ENCODE results near the gene PRSS21. TPM values are rescaled to one million over a fixed set of nuclear protein-coding genes. Genes with fewer than 3 reads are reported as not detected.
A peak's percentile ranks its signal among the peaks of the same experiment; 100 is the strongest.

The PRSS21 gene
- polyA plus RNA-seq, 1 of the 3 experiments (the other 2 are of a cell fraction): not detected

DNA sequence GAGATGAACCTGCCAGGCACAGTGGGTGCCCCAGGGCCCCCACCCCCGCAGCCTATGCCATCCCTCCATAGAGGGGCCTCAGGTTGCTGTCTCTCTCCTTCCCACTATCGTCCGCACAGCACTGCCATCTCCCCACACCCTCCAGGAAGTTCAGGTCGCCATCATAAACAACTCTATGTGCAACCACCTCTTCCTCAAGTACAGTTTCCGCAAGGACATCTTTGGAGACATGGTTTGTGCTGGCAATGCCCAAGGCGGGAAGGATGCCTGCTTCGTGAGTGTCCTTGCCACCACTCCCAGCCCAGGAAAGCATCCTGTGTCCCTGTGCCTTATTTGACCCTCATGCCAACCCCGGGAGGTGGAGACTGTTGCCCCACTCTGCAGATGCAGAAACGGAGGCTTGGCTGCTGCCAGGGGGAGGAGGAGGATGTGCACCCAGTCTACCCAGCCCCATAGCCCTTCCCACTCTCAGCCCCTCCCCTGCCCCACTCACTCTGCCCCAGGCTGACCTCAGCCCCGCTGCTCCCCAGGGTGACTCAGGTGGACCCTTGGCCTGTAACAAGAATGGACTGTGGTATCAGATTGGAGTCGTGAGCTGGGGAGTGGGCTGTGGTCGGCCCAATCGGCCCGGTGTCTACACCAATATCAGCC lies 3.9 kb downstream of the PRSS21 start:
- H3K9me3 ChIP-seq: no peaks in the 10 kb centered on the region
- no peaks in the 10 kb centered on the region for H3K79me2 ChIP-seq (ENCODE audit: insufficient read depth)
- H3K27me3 ChIP-seq (ENCODE audit: insufficient read depth): no peaks in the 10 kb centered on the region
- peak overlapping the region in 1 of 2 experiments; percentile 74; a peak in 2 of 4 replicates for H3K27ac ChIP-seq (ENCODE audit: low read depth in 2 of 2, low read length in 1 of 2)
- H4K20me1 ChIP-seq (ENCODE audit: insufficient read depth): no peaks in the 10 kb centered on the region
- 57% methylated on average over 12 of the region's 14 CpGs for WGBS (ENCODE audit: low lambda C conversion rate)
- peaks cover 0 to 24% of the 10 kb centered on the region in 2 experiments; a peak in 1 of 4 replicates for H3K4me1 ChIP-seq (ENCODE audit: control insufficient read depth in 1 of 2, insufficient read depth in 2 of 2, low read depth in 1 of 2, low read length in 1 of 2)
- H3F3A ChIP-seq (replicated peaks; ENCODE audit: insufficient read depth): no peaks in the 10 kb centered on the region
- H3K4me2 ChIP-seq: no peak overlapping the region
- TF ChIP-seq RCOR1 (IDR thresholded peaks at IDR 0.05; ENCODE audit: low read length): 0 out of 2 replicates have a peak, but pooled peaks have one; percentile 13
- no peak for TF ChIP-seq TCF12 (IDR thresholded peaks at IDR 0.05)
- TF ChIP-seq EZH2phosphoT487 (IDR thresholded peaks at IDR 0.05; ENCODE audit: borderline replicate concordance, low read depth): no peak
- TF ChIP-seq, protein P1, sequence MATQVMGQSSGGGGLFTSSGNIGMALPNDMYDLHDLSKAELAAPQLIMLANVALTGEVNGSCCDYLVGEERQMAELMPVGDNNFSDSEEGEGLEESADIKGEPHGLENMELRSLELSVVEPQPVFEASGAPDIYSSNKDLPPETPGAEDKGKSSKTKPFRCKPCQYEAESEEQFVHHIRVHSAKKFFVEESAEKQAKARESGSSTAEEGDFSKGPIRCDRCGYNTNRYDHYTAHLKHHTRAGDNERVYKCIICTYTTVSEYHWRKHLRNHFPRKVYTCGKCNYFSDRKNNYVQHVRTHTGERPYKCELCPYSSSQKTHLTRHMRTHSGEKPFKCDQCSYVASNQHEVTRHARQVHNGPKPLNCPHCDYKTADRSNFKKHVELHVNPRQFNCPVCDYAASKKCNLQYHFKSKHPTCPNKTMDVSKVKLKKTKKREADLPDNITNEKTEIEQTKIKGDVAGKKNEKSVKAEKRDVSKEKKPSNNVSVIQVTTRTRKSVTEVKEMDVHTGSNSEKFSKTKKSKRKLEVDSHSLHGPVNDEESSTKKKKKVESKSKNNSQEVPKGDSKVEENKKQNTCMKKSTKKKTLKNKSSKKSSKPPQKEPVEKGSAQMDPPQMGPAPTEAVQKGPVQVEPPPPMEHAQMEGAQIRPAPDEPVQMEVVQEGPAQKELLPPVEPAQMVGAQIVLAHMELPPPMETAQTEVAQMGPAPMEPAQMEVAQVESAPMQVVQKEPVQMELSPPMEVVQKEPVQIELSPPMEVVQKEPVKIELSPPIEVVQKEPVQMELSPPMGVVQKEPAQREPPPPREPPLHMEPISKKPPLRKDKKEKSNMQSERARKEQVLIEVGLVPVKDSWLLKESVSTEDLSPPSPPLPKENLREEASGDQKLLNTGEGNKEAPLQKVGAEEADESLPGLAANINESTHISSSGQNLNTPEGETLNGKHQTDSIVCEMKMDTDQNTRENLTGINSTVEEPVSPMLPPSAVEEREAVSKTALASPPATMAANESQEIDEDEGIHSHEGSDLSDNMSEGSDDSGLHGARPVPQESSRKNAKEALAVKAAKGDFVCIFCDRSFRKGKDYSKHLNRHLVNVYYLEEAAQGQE (IDR thresholded peaks at IDR 0.05; ENCODE audit: low read depth, low read length): no peak
- TF ChIP-seq GATA2 (CRISPR knock-in tag; IDR thresholded peaks at IDR 0.05): no peak
- CTCF ChIA-PET: interaction anchor here (1.2 to 2.7 kb wide), 3 partner anchors 10 to 47 kb away, joined by 3 to 13 read pairs (median 10); no protein-coding TSS in a partner anchor
- H3K36me3 ChIP-seq (replicated peaks in 1 of 2; ENCODE audit: control insufficient read depth in 1 of 2, insufficient read depth in 2 of 2, low read length in 1 of 2): no peaks in the 10 kb centered on the region
- peak; percentile 62 for DNase-seq
- no peak overlapping the region for H2AFZ ChIP-seq (ENCODE audit: low read depth)
- no peak overlapping the region for H3K4me3 ChIP-seq (ENCODE audit: low read depth in 2 of 2, low read length in 1 of 2)
- POLR2A ChIA-PET: interaction anchor here (1.5 kb wide), 1 partner anchor 43 kb away, joined by 6 read pairs; the partner anchor contains the start of gene ELOB
- H3K9ac ChIP-seq: no peak overlapping the region
- no peaks in the 10 kb centered on the region for H3K9me2 ChIP-seq

DNA sequence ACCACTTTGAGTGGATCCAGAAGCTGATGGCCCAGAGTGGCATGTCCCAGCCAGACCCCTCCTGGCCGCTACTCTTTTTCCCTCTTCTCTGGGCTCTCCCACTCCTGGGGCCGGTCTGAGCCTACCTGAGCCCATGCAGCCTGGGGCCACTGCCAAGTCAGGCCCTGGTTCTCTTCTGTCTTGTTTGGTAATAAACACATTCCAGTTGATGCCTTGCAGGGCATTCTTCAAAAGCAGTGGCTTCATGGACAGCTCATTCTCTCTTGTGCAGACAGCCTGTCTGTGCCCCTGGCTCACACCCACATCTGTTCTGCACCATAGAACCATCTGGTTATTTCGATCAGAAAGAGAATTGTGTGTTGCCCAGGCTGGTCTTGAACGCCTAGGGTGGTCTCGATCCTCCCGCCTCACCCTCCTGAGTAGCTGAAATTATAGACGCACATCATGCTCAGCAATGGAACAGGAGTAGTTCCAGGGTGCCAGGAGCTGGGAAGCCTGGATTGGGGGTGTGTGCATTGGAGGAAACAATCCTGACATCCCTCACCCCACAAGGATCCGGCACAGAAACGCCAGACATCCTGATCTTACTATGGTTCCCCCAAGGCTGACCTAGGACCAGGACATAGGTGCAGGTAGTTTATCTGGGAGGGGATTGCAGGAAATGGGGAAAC lies 4.6 kb downstream of the PRSS21 start:
- peaks cover 0 to 24% of the 10 kb centered on the region in 2 experiments; a peak in 1 of 4 replicates for H3K4me1 ChIP-seq (ENCODE audit: control insufficient read depth in 1 of 2, insufficient read depth in 2 of 2, low read depth in 1 of 2, low read length in 1 of 2)
- no peaks in the 10 kb centered on the region for H3F3A ChIP-seq (replicated peaks; ENCODE audit: insufficient read depth)
- H3K27ac ChIP-seq (ENCODE audit: low read depth in 2 of 2, low read length in 1 of 2): peak overlapping the region in 1 of 2 experiments; percentile 74; a peak in 2 of 4 replicates
- no peaks in the 10 kb centered on the region for H4K20me1 ChIP-seq (ENCODE audit: insufficient read depth)
- ChIA-PET POLR2A (interaction anchor here (1.1 to 1.5 kb wide), 2 partner anchors 44 to 61 kb away, joined by 4 to 6 read pairs; partner anchors contain the start of genes ELOB and FLYWCH2), CTCF (interaction anchor here (1.2 to 2.7 kb wide), 5 partner anchors 11 to 69 kb away, joined by 3 to 13 read pairs (median 3); partner anchors contain the start of gene SRRM2)
- H3K9me3 ChIP-seq: no peaks in the 10 kb centered on the region
- H3K27me3 ChIP-seq (ENCODE audit: insufficient read depth): no peaks in the 10 kb centered on the region
- H3K4me2 ChIP-seq: no peak overlapping the region
- WGBS (ENCODE audit: low lambda C conversion rate): 59% methylated on average over 9 of the region's 9 CpGs
- no peaks in the 10 kb centered on the region for H3K9me2 ChIP-seq
- no peak overlapping the region for H3K9ac ChIP-seq
- DNase-seq: peak; percentile 66
- H3K79me2 ChIP-seq (ENCODE audit: insufficient read depth): no peaks in the 10 kb centered on the region
- no peak overlapping the region for H3K4me3 ChIP-seq (ENCODE audit: low read depth in 2 of 2, low read length in 1 of 2)
- no peak overlapping the region for H2AFZ ChIP-seq (ENCODE audit: low read depth)
- H3K36me3 ChIP-seq (replicated peaks in 1 of 2; ENCODE audit: control insufficient read depth in 1 of 2, insufficient read depth in 2 of 2, low read length in 1 of 2): no peaks in the 10 kb centered on the region
- no peak for TF ChIP-seq GABPA (IDR thresholded peaks at IDR 0.05; ENCODE audit: low read depth)
- TF ChIP-seq, protein P2, sequence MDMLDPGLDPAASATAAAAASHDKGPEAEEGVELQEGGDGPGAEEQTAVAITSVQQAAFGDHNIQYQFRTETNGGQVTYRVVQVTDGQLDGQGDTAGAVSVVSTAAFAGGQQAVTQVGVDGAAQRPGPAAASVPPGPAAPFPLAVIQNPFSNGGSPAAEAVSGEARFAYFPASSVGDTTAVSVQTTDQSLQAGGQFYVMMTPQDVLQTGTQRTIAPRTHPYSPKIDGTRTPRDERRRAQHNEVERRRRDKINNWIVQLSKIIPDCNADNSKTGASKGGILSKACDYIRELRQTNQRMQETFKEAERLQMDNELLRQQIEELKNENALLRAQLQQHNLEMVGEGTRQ (IDR thresholded peaks at IDR 0.05; ENCODE audit: borderline replicate concordance, low read depth, low read length): no peak
- TF ChIP-seq, protein P3, sequence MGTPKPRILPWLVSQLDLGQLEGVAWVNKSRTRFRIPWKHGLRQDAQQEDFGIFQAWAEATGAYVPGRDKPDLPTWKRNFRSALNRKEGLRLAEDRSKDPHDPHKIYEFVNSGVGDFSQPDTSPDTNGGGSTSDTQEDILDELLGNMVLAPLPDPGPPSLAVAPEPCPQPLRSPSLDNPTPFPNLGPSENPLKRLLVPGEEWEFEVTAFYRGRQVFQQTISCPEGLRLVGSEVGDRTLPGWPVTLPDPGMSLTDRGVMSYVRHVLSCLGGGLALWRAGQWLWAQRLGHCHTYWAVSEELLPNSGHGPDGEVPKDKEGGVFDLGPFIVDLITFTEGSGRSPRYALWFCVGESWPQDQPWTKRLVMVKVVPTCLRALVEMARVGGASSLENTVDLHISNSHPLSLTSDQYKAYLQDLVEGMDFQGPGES (IDR thresholded peaks at IDR 0.05; ENCODE audit: low read depth, low read length): no peak
- peak; percentile 5; the same call in 1 of the 2 replicates for TF ChIP-seq RAD21 (IDR thresholded peaks at IDR 0.05; ENCODE audit: low read length)
- TF ChIP-seq, protein P4, sequence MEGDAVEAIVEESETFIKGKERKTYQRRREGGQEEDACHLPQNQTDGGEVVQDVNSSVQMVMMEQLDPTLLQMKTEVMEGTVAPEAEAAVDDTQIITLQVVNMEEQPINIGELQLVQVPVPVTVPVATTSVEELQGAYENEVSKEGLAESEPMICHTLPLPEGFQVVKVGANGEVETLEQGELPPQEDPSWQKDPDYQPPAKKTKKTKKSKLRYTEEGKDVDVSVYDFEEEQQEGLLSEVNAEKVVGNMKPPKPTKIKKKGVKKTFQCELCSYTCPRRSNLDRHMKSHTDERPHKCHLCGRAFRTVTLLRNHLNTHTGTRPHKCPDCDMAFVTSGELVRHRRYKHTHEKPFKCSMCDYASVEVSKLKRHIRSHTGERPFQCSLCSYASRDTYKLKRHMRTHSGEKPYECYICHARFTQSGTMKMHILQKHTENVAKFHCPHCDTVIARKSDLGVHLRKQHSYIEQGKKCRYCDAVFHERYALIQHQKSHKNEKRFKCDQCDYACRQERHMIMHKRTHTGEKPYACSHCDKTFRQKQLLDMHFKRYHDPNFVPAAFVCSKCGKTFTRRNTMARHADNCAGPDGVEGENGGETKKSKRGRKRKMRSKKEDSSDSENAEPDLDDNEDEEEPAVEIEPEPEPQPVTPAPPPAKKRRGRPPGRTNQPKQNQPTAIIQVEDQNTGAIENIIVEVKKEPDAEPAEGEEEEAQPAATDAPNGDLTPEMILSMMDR (IDR thresholded peaks at IDR 0.05): no peak
- TF ChIP-seq RCOR1 (IDR thresholded peaks at IDR 0.05; ENCODE audit: low read length): no peak; the same call in 1 of the 2 replicates
- no peak for TF ChIP-seq MXI1 (IDR thresholded peaks at IDR 0.05; ENCODE audit: low read depth, low read length)
- TF ChIP-seq RXRA (IDR thresholded peaks at IDR 0.05; ENCODE audit: borderline replicate concordance, low read depth): no peak
- no peak for TF ChIP-seq POLR2AphosphoS5 (IDR thresholded peaks at IDR 0.05; ENCODE audit: low read depth, low read length)
- TF ChIP-seq RFX5 (IDR thresholded peaks at IDR 0.05; ENCODE audit: low read length): no peak
- no peak for TF ChIP-seq TCF12 (IDR thresholded peaks at IDR 0.05)
- TF ChIP-seq NFIC (IDR thresholded peaks at IDR 0.05; ENCODE audit: borderline replicate concordance): no peak
- TF ChIP-seq MEF2A (IDR thresholded peaks at IDR 0.05; ENCODE audit: borderline replicate concordance, low read depth): no peak
- no peak for TF ChIP-seq TEAD4 (IDR thresholded peaks at IDR 0.05; ENCODE audit: borderline replicate concordance, insufficient read depth)
